Measurements from ENCODE around the gene CYB561A3.

The CYB561A3 gene

GRCh38 chr11:61369372-61370348, 8.0 kb upstream of the CYB561A3 start:
- peak; percentile 76 for DNase-seq (ENCODE audit: low spot score)

- DNase-seq (ENCODE audit: low spot score) = peak; percentile 1
Observed at GRCh38 chr11:61368646-61369045, 7.0 kb upstream of the CYB561A3 start.

GRCh38 chr11:61367406-61367805, 5.7 kb upstream of the CYB561A3 start:
- DNase-seq (ENCODE audit: low spot score) = no peak

GRCh38 chr11:61364012-61364675, 2.5 kb upstream of the CYB561A3 start:
- no peak for DNase-seq (ENCODE audit: low spot score)

- DNase-seq (ENCODE audit: low spot score) = peak; percentile 64
Observed at GRCh38 chr11:61362542-61362875, 827 bp upstream of the CYB561A3 start.

- DNase-seq (ENCODE audit: low spot score) = no peak
Observed at GRCh38 chr11:61361237-61361740, 393 bp downstream of the CYB561A3 start.

GRCh38 chr11:61359516-61359915, 2.2 kb downstream of the CYB561A3 start:
- no peak for DNase-seq (ENCODE audit: low spot score)

GRCh38 chr11:61358566-61358965, 3.1 kb downstream of the CYB561A3 start:
- DNase-seq (ENCODE audit: low spot score) = no peak

GRCh38 chr11:61357894-61358239, 3.8 kb downstream of the CYB561A3 start:
- no peak for DNase-seq (ENCODE audit: low spot score)

- no peak for DNase-seq (ENCODE audit: low spot score)
Observed at GRCh38 chr11:61357233-61357893, 4.3 kb downstream of the CYB561A3 start.

GRCh38 chr11:61356706-61357105, 5.0 kb downstream of the CYB561A3 start:
- no peak for DNase-seq (ENCODE audit: low spot score)

GRCh38 chr11:61354208-61354607, 7.5 kb downstream of the CYB561A3 start:
- no peak for DNase-seq (ENCODE audit: low spot score)

GRCh38 chr11:61353131-61354067, 8.3 kb downstream of the CYB561A3 start:
- DNase-seq (ENCODE audit: low spot score) = no peak

GRCh38 chr11:61352038-61352437, 9.6 kb downstream of the CYB561A3 start:
- no peak for DNase-seq (ENCODE audit: low spot score)

- no peak for DNase-seq (ENCODE audit: low spot score)
Observed at GRCh38 chr11:61350803-61351202, 10.9 kb downstream of the CYB561A3 start.

GRCh38 chr11:61350336-61350735, 11.3 kb downstream of the CYB561A3 start:
- no peak for DNase-seq (ENCODE audit: low spot score)

- DNase-seq (ENCODE audit: low spot score) = no peak
Observed at GRCh38 chr11:61349916-61350315, 11.8 kb downstream of the CYB561A3 start.

- no peak for DNase-seq (ENCODE audit: low spot score)
Observed at GRCh38 chr11:61349189-61349751, 12.4 kb downstream of the CYB561A3 start.

- no peak for DNase-seq (ENCODE audit: low spot score)
Observed at GRCh38 chr11:61347916-61348461, 13.7 kb downstream of the CYB561A3 start.

- no peak for DNase-seq (ENCODE audit: low spot score)
Observed at GRCh38 chr11:61345954-61346843, 15.5 kb downstream of the CYB561A3 start.
